Measurements from ENCODE around the gene ZNF766. TPM values are rescaled to one million over a fixed set of nuclear protein-coding genes. Genes with fewer than 3 reads are reported as not detected.
"Not testable (repeated sequence)": the region's sequence is repeated elsewhere in the genome, so short reads cannot be mapped to it uniquely, and the experiment has no call there.

ZNF766 gene
- total and polyA plus RNA-seq, 12 donors: 2.3 to 21.4 (median 13.1) TPM

DNA sequence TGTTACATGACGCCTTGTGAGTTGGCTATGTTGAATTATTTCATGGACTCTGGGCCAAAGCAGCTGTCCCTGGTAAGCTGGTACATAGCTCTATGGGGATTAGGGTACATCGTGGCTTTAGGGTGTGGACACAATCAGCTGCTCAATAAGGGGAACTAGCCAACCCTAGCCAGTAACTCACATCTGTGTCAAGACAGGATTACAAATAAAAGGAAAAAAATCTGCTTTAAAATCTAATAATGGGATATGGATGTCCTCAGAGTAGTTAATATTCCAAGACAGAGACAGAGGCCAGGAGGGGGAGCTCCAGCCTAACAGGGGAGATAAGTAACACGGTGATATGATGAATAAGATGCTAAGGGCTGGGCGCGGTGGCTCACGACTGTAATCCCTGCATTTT lies 21.1 kb upstream of the ZNF766 start:
- Histone ChIP-seq H3K4me3 (no peak overlapping the region), H3K27me3 (no peaks in the 10 kb centered on the region), H3K27ac (no peak overlapping the region), H3K9me3 (replicated peaks in 1 of 3) (no peaks in the 10 kb centered on the region), H3K4me1 (replicated peaks in 1 of 2) (no peaks in the 10 kb centered on the region), H3K36me3 (replicated peaks in 1 of 2) (no peaks in the 10 kb centered on the region)
- 9 to 15% (median 12%) methylated on average over 6 of the region's 6 CpGs for WGBS, 4 donors
- peak in 6 of 7 donors; percentile 59 to 82 (median 70) for DNase-seq
- intact Hi-C loops (cut with DNase I): no loop called here
- TF ChIP-seq, protein P1, sequence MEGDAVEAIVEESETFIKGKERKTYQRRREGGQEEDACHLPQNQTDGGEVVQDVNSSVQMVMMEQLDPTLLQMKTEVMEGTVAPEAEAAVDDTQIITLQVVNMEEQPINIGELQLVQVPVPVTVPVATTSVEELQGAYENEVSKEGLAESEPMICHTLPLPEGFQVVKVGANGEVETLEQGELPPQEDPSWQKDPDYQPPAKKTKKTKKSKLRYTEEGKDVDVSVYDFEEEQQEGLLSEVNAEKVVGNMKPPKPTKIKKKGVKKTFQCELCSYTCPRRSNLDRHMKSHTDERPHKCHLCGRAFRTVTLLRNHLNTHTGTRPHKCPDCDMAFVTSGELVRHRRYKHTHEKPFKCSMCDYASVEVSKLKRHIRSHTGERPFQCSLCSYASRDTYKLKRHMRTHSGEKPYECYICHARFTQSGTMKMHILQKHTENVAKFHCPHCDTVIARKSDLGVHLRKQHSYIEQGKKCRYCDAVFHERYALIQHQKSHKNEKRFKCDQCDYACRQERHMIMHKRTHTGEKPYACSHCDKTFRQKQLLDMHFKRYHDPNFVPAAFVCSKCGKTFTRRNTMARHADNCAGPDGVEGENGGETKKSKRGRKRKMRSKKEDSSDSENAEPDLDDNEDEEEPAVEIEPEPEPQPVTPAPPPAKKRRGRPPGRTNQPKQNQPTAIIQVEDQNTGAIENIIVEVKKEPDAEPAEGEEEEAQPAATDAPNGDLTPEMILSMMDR (IDR thresholded peaks at IDR 0.05): peak; percentile 46 to 71 (median 62)
- TF ChIP-seq POLR2A (IDR thresholded peaks at IDR 0.05): no peak

DNA sequence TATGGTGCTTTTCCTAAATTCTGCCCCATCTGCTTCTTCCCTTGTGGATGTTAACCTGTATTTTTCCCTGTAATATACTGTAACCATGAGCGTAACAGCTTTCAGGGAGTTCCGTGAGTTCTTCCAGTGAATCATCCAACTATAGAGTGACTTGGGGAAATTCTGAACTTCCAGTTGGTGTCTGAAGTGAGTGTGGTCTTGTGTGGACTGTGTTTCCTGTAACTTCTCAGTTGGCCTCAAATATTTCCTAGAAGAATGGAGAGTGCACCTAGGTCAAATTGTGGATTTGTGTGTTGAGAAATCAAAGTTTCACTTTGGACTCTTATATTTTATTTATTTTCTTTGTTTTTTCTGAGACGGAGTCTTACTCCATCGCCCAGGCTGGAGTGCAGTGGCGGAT lies 11.0 kb upstream of the ZNF766 start:
- no peak overlapping the region for H3K4me3 ChIP-seq
- TF ChIP-seq POLR2A (IDR thresholded peaks at IDR 0.05): no peak
- TF ChIP-seq, protein P1 (IDR thresholded peaks at IDR 0.05): no peak
- no peaks in the 10 kb centered on the region for H3K4me1 ChIP-seq (replicated peaks in 1 of 2)
- DNase-seq: no peak
- no peaks in the 10 kb centered on the region for H3K9me3 ChIP-seq (replicated peaks in 1 of 3)
- intact Hi-C loops (cut with DNase I): no loop called here
- no peak overlapping the region for H3K27ac ChIP-seq
- WGBS, 4 donors: 88 to 96% (median 94%) methylated on average over 5 of the region's 5 CpGs
- no peaks in the 10 kb centered on the region for H3K36me3 ChIP-seq (replicated peaks in 1 of 2)
- H3K27me3 ChIP-seq: no peaks in the 10 kb centered on the region

DNA sequence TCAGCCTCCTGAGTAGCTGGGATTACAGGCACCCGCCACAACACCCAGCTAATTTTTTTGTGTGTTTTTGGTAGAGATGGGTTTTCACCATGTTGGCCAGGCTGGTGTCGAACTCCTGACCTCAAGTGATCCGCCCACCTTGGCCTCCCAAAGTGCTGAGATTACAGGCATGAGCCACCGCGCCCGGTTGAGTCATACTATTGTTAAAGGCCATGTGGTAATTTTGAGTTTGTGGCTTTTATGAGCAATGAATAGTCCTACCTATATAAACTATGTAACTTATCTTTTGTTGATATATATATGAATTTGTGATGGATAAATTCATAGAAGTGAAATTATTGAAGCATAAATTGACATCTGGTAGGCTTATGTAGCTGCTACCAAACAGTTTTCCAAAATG lies 3.8 kb upstream of the ZNF766 start:
- intact Hi-C loops (cut with DNase I); H3K9me3 ChIP-seq (replicated peaks in 1 of 3); H3K4me3 ChIP-seq; H3K27me3 ChIP-seq; H3K27ac ChIP-seq; DNase-seq; H3K4me1 ChIP-seq (replicated peaks in 1 of 2); H3K36me3 ChIP-seq (replicated peaks in 1 of 2): not testable (repeated sequence)
- 89 to 97% (median 92%) methylated on average over 6 of the region's 6 CpGs for WGBS, 4 donors

DNA sequence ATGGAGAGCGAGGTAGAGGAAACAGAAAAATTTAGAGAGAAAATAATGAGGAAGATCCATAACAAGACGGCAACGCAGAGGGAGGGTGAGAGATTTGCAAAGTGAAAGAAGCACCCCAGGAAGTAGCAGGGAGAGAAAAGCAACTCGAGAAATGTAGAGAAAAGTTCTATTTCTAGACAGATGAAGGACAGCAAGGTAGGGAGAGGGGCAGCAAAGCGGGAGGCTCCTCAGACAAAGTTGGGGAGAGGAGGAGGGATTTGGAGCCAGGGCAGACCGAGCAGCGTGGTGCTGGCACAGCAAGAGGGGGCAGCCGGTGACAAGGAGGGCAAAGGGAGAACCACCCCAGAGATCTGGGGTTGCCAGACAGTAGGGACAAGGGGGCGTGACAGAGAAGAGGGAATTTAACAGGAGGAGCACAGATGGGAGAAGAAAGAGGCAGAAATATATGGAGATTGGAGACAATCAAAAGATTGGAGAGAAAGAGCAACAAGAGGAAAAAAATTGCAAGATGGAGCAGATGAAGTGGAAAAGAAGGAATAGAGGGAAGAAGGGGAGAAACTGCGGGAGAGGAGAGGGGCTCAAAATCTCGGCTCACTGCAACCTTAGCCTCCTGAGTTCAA lies 989 bp downstream of the ZNF766 start:
- DNase-seq: peak in 3 of 7 donors; percentile 10 to 32 (median 19)
- no peaks in the 10 kb centered on the region for H3K36me3 ChIP-seq (replicated peaks in 1 of 2)
- peak overlapping the region; percentile 93 to 99 (median 98) for H3K27ac ChIP-seq
- H3K9me3 ChIP-seq (replicated peaks in 1 of 3): no peaks in the 10 kb centered on the region
- peak overlapping the region in 3 of 4 donors; percentile 90 to 93 (median 93) for H3K4me3 ChIP-seq
- H3K4me1 ChIP-seq (replicated peaks in 1 of 2): peaks cover 5 to 18% of the 10 kb centered on the region in 2 donors
- TF ChIP-seq POLR2A (IDR thresholded peaks at IDR 0.05): no peak
- WGBS, 4 donors: 7 to 14% (median 9%) methylated on average over 11 of the region's 11 CpGs
- intact Hi-C loops (cut with DNase I): no loop called here
- no peaks in the 10 kb centered on the region for H3K27me3 ChIP-seq

DNA sequence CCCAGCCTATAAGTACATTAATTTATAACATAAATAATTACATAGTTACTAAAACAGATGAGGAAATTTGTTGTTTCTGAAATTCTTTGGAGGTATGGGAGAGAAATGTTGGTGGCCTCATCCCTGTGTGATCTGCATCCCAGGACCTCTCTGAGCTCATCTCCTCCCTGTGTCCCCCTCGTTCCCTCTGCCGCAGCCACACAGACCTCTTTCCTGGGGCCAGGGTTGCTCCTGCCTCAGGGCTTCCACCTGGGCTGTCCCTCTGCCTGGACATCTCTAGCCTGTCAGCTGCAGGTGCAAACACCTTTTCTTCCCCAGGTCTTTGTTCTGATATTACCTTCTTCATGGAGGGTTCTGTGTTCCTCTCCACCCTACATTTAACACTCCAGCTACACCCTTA lies 3.9 kb downstream of the ZNF766 start:
- H3K9me3 ChIP-seq (replicated peaks in 1 of 3): no peaks in the 10 kb centered on the region
- H3K4me3 ChIP-seq: no peak overlapping the region
- H3K36me3 ChIP-seq (replicated peaks in 1 of 2): no peaks in the 10 kb centered on the region
- 84 to 100% (median 95%) methylated on average over 2 of the region's 2 CpGs for WGBS, 4 donors
- peaks cover 5 to 23% of the 10 kb centered on the region in 2 donors for H3K4me1 ChIP-seq (replicated peaks in 1 of 2)
- no peak for DNase-seq
- no peaks in the 10 kb centered on the region for H3K27me3 ChIP-seq
- no peak for TF ChIP-seq POLR2A (IDR thresholded peaks at IDR 0.05)
- TF ChIP-seq, protein P1 (IDR thresholded peaks at IDR 0.05): no peak
- H3K27ac ChIP-seq: no peak overlapping the region
- intact Hi-C loops (cut with DNase I): no loop called here

All from adrenal gland (tissue), 12 donors.